ENCODE measurements around the gene OAS3.

OAS3 gene

DNA sequence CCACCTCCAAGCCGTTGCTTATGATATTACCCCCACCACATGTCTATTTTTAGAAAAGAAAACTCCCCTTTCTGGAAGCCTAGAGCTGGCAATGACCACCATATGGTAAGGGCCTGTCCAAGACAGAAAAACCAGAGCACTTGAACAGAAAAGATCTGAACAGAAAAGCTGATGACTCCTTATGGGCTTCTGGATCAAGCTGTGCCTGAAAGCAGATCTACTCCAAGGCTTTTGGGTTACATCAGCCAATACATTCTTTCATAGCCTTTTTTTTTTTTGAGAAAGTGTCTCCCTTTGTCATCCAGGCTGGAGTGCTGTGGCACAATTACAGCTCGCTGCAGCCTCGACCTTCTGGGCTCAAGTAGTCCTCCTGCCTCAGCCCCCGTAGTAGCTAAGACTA, 23.3 kb downstream of the OAS3 start:
- DNase-seq = no peak

- no peak for DNase-seq
These were observed 24.3 kb downstream of the OAS3 start for GRCh38 chr12:112962561-112962960.

DNA sequence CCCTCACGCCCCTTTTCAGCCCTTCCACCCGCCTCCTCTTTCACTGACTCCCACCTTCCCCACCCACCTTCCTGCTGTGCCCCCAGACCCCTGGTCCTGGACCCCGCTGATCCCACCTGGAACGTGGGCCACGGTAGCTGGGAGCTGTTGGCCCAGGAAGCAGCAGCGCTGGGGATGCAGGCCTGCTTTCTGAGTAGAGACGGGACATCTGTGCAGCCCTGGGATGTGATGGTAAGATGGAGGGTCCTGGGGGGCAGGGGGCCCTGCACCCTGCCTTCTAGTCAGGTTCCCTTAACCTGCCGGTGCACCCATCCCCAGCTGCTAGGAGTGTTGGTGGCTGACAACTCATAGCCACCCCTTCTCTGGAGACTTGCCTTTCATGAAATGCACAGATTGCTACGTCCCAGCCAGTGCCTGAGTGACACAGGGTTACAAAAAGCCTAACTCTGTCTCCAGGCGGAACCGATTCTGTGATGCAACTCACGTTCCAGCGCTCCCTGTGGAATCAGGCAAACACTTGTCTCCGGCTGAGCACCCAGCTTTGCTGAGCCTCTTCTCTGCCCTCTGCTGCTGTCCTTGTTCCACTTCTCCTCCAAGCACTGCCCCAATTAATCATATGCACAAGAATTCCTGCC, 25.1 kb downstream of the OAS3 start:
- peak; percentile 15 for DNase-seq

- no peak for DNase-seq
These were observed 25.9 kb downstream of the OAS3 start for GRCh38 chr12:112964067-112964670.

- peak; percentile 22 for DNase-seq
These were observed 26.6 kb downstream of the OAS3 start for GRCh38 chr12:112964915-112965314.

DNA sequence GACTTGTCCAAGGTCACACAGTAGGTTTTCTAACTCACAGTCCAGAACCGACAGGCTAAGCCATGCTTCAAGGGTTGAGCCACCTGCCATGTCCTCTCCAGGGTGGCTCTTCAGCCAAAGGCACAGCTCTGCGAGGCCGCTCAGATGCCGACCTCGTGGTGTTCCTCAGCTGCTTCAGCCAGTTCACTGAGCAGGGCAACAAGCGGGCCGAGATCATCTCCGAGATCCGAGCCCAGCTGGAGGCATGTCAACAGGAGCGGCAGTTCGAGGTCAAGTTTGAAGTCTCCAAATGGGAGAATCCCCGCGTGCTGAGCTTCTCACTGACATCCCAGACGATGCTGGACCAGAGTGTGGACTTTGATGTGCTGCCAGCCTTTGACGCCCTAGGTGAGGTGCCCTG, 27.4 kb downstream of the OAS3 start:
- no peak for DNase-seq

DNA sequence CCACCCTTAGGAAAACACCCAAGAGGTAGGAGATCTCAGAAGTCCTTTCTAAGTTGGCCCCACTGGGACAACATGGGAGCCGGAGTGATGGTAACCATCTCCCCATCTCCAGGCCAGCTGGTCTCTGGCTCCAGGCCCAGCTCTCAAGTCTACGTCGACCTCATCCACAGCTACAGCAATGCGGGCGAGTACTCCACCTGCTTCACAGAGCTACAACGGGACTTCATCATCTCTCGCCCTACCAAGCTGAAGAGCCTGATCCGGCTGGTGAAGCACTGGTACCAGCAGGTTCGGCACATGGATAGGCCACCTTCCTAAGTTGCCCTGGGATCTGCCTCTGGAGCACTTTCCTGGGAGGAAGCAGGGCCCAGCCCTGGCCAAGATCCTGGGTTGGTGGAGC, 29.0 kb downstream of the OAS3 start:
- DNase-seq = no peak

DNA sequence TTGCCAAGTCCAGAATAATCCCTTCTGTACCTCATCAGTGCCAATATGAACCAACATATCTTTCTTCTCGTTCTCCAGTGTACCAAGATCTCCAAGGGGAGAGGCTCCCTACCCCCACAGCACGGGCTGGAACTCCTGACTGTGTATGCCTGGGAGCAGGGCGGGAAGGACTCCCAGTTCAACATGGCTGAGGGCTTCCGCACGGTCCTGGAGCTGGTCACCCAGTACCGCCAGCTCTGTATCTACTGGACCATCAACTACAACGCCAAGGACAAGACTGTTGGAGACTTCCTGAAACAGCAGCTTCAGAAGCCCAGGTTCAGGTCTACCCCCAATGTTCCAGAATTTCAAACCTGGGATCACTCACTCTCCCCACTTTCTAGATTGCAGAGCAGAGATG, 29.6 kb downstream of the OAS3 start:
- DNase-seq = no peak

DNA sequence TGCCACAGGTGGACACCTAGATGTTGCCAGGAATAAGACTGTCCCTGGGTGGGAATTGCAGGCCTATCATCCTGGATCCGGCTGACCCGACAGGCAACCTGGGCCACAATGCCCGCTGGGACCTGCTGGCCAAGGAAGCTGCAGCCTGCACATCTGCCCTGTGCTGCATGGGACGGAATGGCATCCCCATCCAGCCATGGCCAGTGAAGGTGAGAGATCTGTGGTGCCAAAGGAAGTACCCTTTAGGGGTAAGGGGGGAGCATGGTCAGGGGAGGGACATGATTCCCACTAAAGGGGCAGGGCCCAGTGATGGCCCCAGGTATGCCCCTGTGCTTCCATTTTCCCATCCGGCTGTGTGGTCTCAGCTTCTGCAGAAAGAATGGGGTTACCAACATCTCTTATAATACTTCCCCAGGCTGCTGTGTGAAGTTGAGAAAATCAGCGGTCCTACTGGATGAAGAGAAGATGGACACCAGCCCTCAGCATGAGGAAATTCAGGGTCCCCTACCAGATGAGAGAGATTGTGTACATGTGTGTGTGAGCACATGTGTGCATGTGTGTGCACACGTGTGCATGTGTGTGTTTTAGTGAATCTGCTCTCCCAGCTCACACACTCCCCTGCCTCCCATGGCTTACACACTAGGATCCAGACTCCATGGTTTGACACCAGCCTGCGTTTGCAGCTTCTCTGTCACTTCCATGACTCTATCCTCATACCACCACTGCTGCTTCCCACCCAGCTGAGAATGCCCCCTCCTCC, 31.5 kb downstream of the OAS3 start:
- DNase-seq = no peak

DNA sequence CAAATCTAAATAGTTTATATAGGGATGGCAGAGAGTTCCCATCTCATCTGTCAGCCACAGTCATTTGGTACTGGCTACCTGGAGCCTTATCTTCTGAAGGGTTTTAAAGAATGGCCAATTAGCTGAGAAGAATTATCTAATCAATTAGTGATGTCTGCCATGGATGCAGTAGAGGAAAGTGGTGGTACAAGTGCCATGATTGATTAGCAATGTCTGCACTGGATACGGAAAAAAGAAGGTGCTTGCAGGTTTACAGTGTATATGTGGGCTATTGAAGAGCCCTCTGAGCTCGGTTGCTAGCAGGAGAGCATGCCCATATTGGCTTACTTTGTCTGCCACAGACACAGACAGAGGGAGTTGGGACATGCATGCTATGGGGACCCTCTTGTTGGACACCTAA, 32.1 kb downstream of the OAS3 start:
- DNase-seq = no peak

DNA sequence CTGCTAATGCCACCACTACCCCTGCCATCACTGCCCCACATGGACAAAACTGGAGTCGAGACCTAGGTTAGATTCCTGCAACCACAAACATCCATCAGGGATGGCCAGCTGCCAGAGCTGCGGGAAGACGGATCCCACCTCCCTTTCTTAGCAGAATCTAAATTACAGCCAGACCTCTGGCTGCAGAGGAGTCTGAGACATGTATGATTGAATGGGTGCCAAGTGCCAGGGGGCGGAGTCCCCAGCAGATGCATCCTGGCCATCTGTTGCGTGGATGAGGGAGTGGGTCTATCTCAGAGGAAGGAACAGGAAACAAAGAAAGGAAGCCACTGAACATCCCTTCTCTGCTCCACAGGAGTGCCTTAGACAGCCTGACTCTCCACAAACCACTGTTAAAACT, 33.0 kb downstream of the OAS3 start:
- no peak for DNase-seq

DNA sequence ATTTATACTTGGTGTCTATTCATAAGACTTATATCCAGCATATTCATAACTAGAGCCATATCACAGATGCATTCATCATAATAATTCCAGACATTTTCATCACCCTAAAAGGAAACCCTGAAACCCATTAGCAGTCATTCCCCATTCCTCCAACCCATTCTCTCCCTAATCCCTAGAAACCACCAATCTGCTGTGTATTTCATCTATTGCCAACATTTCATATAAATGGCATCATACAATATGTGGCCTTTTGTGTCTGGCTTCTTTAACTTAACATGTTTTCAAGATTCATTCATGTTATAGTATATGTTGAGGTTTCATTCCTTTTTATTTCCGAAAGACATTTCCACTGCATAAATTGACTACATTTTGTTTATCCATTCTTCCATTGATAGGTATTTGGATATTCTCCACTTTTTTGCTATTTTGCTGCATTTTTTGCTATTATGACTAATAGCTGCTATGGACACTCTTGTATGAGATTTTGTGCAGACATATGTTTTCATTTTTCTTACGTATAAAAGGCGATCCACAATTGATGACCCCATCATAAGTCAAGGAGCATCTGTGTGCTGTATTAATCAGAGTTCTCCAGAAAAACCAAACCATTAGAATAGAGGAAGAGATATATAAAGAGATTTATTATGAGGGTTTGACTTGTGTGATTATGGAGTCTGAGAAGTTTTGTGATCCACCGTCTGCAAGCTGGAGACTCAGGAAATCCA, 34.9 kb downstream of the OAS3 start:
- no peak for DNase-seq

- DNase-seq = no peak
These were observed 35.6 kb downstream of the OAS3 start for GRCh38 chr12:112973818-112974231.

GRCh38 chr12:112974904-112975303, 36.6 kb downstream of the OAS3 start:
- no peak for DNase-seq

DNA sequence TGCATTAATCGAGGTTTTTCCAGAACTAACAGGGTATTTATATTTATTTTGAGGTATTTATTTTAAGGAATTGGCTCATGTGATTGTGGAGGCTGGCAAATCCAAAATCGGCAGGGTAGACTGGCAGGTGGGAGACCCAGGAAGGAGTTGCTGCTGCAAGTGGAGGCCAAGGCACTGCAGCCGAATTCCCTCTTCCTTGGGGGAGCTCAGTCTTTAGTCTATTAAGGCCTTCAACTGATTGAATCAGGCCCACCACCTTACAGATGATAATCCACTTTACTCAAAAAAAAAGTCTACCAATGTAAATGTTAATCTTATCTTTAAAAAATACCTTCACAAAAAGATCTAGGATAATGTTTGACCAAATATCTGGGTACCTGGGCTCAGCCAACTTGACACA, 38.9 kb downstream of the OAS3 start:
- no peak for DNase-seq

GRCh38 chr12:112977641-112978040, 39.4 kb downstream of the OAS3 start:
- peak; percentile 61 for DNase-seq

GRCh38 chr12:112978163-112979040, 40.1 kb downstream of the OAS3 start, which contains the start of gene OAS2:
TSS of gene OAS2 (plus strand) at chr12:112978519. CDS start at chr12:112978609, 90 bp downstream.
- peak; percentile 82 for DNase-seq

- peak; percentile 66 for DNase-seq
These were observed 40.9 kb downstream of the OAS3 start for GRCh38 chr12:112979041-112979680.

- DNase-seq = no peak
These were observed 42.4 kb downstream of the OAS3 start for GRCh38 chr12:112980491-112981158.

DNA sequence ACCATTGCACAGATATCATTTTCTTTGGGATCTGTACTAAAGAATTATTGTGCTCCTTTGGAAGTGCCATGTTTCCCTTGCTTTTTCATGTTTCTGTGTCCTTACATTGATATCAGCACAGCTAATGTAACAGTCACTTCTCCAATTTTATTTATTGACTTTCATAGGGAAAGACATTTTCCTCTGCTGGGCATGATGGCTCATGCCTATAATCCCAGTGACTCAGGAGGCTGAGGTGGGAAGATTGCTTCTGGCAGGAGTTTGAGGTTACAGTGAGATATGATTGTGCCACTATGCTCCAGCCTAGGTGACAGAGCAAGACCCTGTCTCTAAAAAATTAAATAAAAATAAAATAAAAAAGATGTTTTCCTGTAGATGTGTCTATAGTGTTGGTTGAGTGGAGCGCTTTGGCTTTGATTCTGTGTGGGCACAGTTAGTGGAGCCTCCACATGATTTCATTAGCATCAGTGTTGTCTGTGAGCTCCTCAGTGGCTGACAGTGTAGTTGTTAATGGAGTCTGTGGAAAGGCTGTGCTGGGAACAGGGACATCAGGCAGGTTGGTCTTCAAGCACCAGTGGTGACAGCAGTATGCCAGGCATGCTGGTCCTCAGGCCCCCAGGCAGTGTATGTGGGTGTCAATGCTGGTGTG, 47.5 kb downstream of the OAS3 start:
- DNase-seq = peak; percentile 8

DNA sequence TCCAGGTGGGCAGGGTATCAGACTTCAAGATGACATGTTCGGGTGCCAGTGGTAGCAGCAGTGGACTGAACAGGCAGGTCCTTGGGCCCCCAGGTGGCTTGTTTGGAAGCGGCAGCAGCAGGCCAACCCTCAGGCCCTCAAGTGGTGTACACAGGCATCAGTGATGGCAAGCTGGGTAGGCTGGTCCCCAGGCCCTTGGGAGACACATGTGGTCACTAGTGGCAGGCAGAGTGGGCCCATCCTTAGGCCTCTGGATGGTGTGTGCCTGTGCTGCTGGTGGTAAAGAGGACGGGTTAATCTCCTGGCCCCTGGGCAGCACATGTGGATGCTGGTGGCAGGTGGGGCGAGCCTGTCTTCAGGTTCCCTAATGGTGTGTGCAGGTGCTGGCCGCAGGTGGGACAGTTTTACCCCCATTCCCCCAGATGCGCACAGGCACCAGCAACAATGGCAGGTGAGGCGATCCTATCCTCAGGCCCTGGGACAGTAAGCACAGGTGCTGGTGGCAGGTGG, 48.1 kb downstream of the OAS3 start:
- no peak for DNase-seq

Data from activated CD8-positive, alpha-beta memory T cell treated with anti-CD3 and anti-CD28 coated beads, Interleukin-2, amount 50 U/mL, for 48 hours (primary cell).